SU-DHL-6 (cell line): Measurements from ENCODE around the gene TMC4.
"Not testable (repeated sequence)": the region's sequence is repeated elsewhere in the genome, so short reads cannot be mapped to it uniquely, and the experiment has no call there.

Source experiments
- H2AFZ ChIP-seq: fragments of 200-600 bp; sonication (generic); 2 replicates; pipeline ENCODE4 v1.6.1; 2014; ENCODE audit warnings: low read depth, mild to moderate bottlenecking, moderate library complexity, mixed read lengths, antibody characterized with exemption, low read length; ENCODE audit not compliant: severe bottlenecking
- H3F3A ChIP-seq: fragments of 200-600 bp; shearing (Covaris generic); 2 replicates; pipeline ENCODE4 v1.6.0; 2016; ENCODE audit warnings: antibody characterized with exemption, mild to moderate bottlenecking; ENCODE audit not compliant: insufficient read depth
- H3K27ac ChIP-seq: fragments of 200-600 bp; sonication (generic); 2 replicates; pipeline ENCODE4 v1.5.1; 2016; ENCODE audit warnings: low read depth, mild to moderate bottlenecking, low read length, moderate library complexity, mixed read lengths
- H3K27me3 ChIP-seq: fragments of 200-600 bp; sonication (generic), shearing (Covaris generic); 2 replicates; pipeline ENCODE4 v1.6.0; 2014; ENCODE audit warnings: mild to moderate bottlenecking, low read length
- H3K36me3 ChIP-seq: fragments of 200-600 bp; sonication (generic); 2 replicates; pipeline ENCODE4 v1.6.1; 2014; ENCODE audit warnings: mild to moderate bottlenecking, low read length, mixed read lengths
- H3K4me2 ChIP-seq: fragments of 300-600, 200-600 bp; shearing (Covaris generic), sonication (generic); 2 replicates; pipeline ENCODE4 v1.6.0; 2014; ENCODE audit warnings: low read length, low read depth, mild to moderate bottlenecking; ENCODE audit not compliant: poor library complexity, severe bottlenecking
- H3K4me3 ChIP-seq: fragments of 200-600 bp; sonication (generic); 2 replicates; pipeline ENCODE4 v1.5.1; 2014; ENCODE audit warnings: antibody characterized with exemption, low read length, mild to moderate bottlenecking, mixed read lengths; ENCODE audit not compliant: insufficient read depth, poor library complexity, severe bottlenecking
- H3K79me2 ChIP-seq: fragments of 200-600 bp; sonication (generic); 2 replicates; pipeline ENCODE4 v1.6.1; 2014; ENCODE audit warnings: mild to moderate bottlenecking, low read length, moderate library complexity; ENCODE audit not compliant: insufficient read depth
- H3K9ac ChIP-seq: fragments of 200-600 bp; sonication (generic); 2 replicates; pipeline ENCODE4 v1.7.0; 2014; ENCODE audit warnings: mild to moderate bottlenecking, low read length
- H3K9me2 ChIP-seq: fragments of 200-600 bp; sonication (generic); replicated peaks from 2 replicates; pipeline ENCODE4 v1.6.1; 2014; ENCODE audit warnings: low read length; ENCODE audit not compliant: insufficient read depth
- H3K9me3 ChIP-seq: fragments of 200-600 bp; sonication (generic); 2 replicates; pipeline ENCODE4 v1.6.1; 2014; ENCODE audit warnings: low read length, mixed read lengths; ENCODE audit not compliant: insufficient read depth
- H4K20me1 ChIP-seq: fragments of 200-600 bp; sonication (generic); 2 replicates; pipeline ENCODE4 v1.6.1; 2014; ENCODE audit warnings: low read depth, mild to moderate bottlenecking, antibody characterized with exemption, low read length, moderate library complexity, mixed read lengths
- CTCF ChIP-seq: fragments of 200-600 bp; sonication (generic); IDR thresholded peaks from one replicate; pipeline ENCODE4 v1.5.1; 2017; ENCODE audit warnings: antibody characterized with exemption, mild to moderate bottlenecking, low read length, moderate library complexity; ENCODE audit not compliant: insufficient read depth, poor library complexity, severe bottlenecking
- EZH2phosphoT487 ChIP-seq: fragments of 200-600 bp; sonication (generic), shearing (Covaris generic); conservative IDR thresholded peaks from 2 replicates; pipeline ENCODE4 v1.6.1; 2018; ENCODE audit warnings: mild to moderate bottlenecking, antibody characterized with exemption, low read length, moderate library complexity, mixed read lengths

The TMC4 gene

DNA sequence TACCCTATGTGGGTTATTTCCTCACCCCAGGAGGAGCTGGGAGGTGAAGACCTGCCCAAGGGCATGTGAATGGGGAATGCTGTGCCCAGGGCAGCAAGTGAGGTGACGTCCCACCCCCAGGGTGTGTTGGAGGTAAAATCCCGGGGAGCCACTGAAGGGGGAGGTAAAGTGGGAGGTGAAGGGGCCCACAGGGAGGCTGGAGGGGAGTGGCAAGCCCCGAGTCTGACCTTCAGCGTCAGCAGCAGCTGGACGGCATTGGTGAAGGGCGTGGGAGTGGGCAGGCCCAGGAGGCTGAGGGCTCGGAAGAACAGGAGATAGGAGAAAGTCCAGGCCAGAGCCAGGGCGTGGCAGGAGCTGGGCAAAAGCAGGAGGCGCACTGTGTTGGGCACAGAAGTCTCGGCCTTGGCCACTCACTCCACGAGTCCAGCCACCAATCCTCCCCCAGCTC is 14.0 kb upstream of the TMC4 start:
- H3K36me3 ChIP-seq: no peaks in the 10 kb centered on the region
- H4K20me1 ChIP-seq: no peaks in the 10 kb centered on the region
- no peak for TF ChIP-seq CTCF
- no peak for TF ChIP-seq EZH2phosphoT487
- 0 out of 2 replicates have a peak, but pooled peaks cover 5% of the 10 kb centered on the region for H3F3A ChIP-seq
- H3K27me3 ChIP-seq: no peaks in the 10 kb centered on the region
- no peak overlapping the region for H3K4me2 ChIP-seq
- no peak overlapping the region for H3K27ac ChIP-seq
- no peak overlapping the region for H3K4me3 ChIP-seq
- H3K79me2 ChIP-seq: peaks cover 16% of the 10 kb centered on the region
- no peaks in the 10 kb centered on the region for H3K9me3 ChIP-seq
- H3K9me2 ChIP-seq: no peaks in the 10 kb centered on the region
- no peak overlapping the region for H3K9ac ChIP-seq
- no peak overlapping the region for H2AFZ ChIP-seq

GRCh38 chr19:54186351-54186750 is 13.4 kb upstream of the TMC4 start:
- H3K79me2 ChIP-seq: peaks cover 10% of the 10 kb centered on the region
- H3K27me3 ChIP-seq: no peaks in the 10 kb centered on the region
- H3K9me2 ChIP-seq: no peaks in the 10 kb centered on the region
- H3K4me3 ChIP-seq: no peak overlapping the region
- no peaks in the 10 kb centered on the region for H4K20me1 ChIP-seq
- H3K36me3 ChIP-seq: no peaks in the 10 kb centered on the region
- no peaks in the 10 kb centered on the region for H3K9me3 ChIP-seq
- H3F3A ChIP-seq: 0 out of 2 replicates have a peak, but pooled peaks cover 5% of the 10 kb centered on the region
- H2AFZ ChIP-seq: no peak overlapping the region
- H3K4me2 ChIP-seq: no peak overlapping the region
- H3K9ac ChIP-seq: no peak overlapping the region
- TF ChIP-seq CTCF (no peak), EZH2phosphoT487 (no peak)
- H3K27ac ChIP-seq: no peak overlapping the region

GRCh38 chr19:54183431-54183830 is 10.5 kb upstream of the TMC4 start:
- H2AFZ ChIP-seq: no peak overlapping the region

GRCh38 chr19:54181894-54182293 is 8.9 kb upstream of the TMC4 start:
- H3F3A ChIP-seq, H3K9ac ChIP-seq, H3K9me3 ChIP-seq, H3K79me2 ChIP-seq, H3K9me2 ChIP-seq, H2AFZ ChIP-seq, H3K27me3 ChIP-seq, H3K27ac ChIP-seq, H3K4me3 ChIP-seq, H3K4me2 ChIP-seq, H4K20me1 ChIP-seq, H3K36me3 ChIP-seq: not testable (repeated sequence)

More at GRCh38 chr19:54183431-54183830, 10.5 kb upstream of the TMC4 start:
- no peaks in the 10 kb centered on the region for H3K9me2 ChIP-seq
- no peaks in the 10 kb centered on the region for H4K20me1 ChIP-seq
- peaks cover 4% of the 10 kb centered on the region; the same call in 1 of the 2 replicates for H3K79me2 ChIP-seq
- no peak overlapping the region for H3K4me2 ChIP-seq
- no peaks in the 10 kb centered on the region for H3K36me3 ChIP-seq
- H3K9ac ChIP-seq: no peak overlapping the region
- no peaks in the 10 kb centered on the region for H3K9me3 ChIP-seq
- no peak overlapping the region for H3K4me3 ChIP-seq
- H3K27me3 ChIP-seq: no peaks in the 10 kb centered on the region
- TF ChIP-seq EZH2phosphoT487: no peak
- TF ChIP-seq CTCF: no peak
- no peak overlapping the region for H3K27ac ChIP-seq
- 0 out of 2 replicates have a peak, but pooled peaks cover 5% of the 10 kb centered on the region for H3F3A ChIP-seq
